Measurements from ENCODE around the gene MTHFD1.
"Not testable (repeated sequence)": the region's sequence is repeated elsewhere in the genome, so short reads cannot be mapped to it uniquely, and the experiment has no call there.

Gene MTHFD1

GRCh38 chr14:64387782-64388532, at the start of gene MTHFD1:
Gene MTHFD1 (plus strand): TSS chr14:64388353. CDS start chr14:64388428, 75 bp downstream.
- DNase-seq: peak; percentile 100

- peak; percentile 100 for DNase-seq
Measured at GRCh38 chr14:64338616-64339316, 49.4 kb upstream of the MTHFD1 start.

- DNase-seq: no peak
Measured at GRCh38 chr14:64340560-64341196, 47.5 kb upstream of the MTHFD1 start.

GRCh38 chr14:64347748-64348147, 40.4 kb upstream of the MTHFD1 start:
- no peak for DNase-seq

- DNase-seq: no peak
Measured at GRCh38 chr14:64349741-64350490, 38.2 kb upstream of the MTHFD1 start.

- DNase-seq: no peak
Measured at GRCh38 chr14:64363265-64363846, 24.8 kb upstream of the MTHFD1 start.

GRCh38 chr14:64364907-64365306, 23.2 kb upstream of the MTHFD1 start:
- no peak for DNase-seq

- not testable (repeated sequence) for DNase-seq
Measured at GRCh38 chr14:64365358-64365889, 22.7 kb upstream of the MTHFD1 start.

GRCh38 chr14:64369201-64369600, 19.0 kb upstream of the MTHFD1 start:
- no peak for DNase-seq

- peak; percentile 64 for DNase-seq
Measured at GRCh38 chr14:64387232-64387781, 846 bp upstream of the MTHFD1 start.

- peak; percentile 75 for DNase-seq
Measured at GRCh38 chr14:64388533-64389285, 556 bp downstream of the MTHFD1 start.

GRCh38 chr14:64391113-64391725, 3.1 kb downstream of the MTHFD1 start:
- no peak for DNase-seq

GRCh38 chr14:64391986-64392385, 3.8 kb downstream of the MTHFD1 start:
- DNase-seq: no peak

GRCh38 chr14:64393189-64393726, 5.1 kb downstream of the MTHFD1 start:
- not testable (repeated sequence) for DNase-seq

- DNase-seq: no peak
Measured at GRCh38 chr14:64394423-64394822, 6.3 kb downstream of the MTHFD1 start.

- DNase-seq: no peak
Measured at GRCh38 chr14:64394977-64395633, 7.0 kb downstream of the MTHFD1 start.

- no peak for DNase-seq
Measured at GRCh38 chr14:64400829-64401459, 12.8 kb downstream of the MTHFD1 start.

- DNase-seq: no peak
Measured at GRCh38 chr14:64401949-64402348, 13.8 kb downstream of the MTHFD1 start.

- DNase-seq: no peak
Measured at GRCh38 chr14:64405295-64405694, 17.1 kb downstream of the MTHFD1 start.

Measured in NCI-H1092 treated with DMSO at 0.1 percent for 48 hours (cell line).